Fibroblast of skin of left biceps (primary cell): Measurements from ENCODE around the gene PEA15.

ENCODE experiments used
- DNase-seq, 2 experiments: peaks; one replicate each; pipeline ENCODE4 v3.0.0-alpha.2; 2013; ENCODE audit warnings: low read depth in 2 of 2

The PEA15 gene

DNA sequence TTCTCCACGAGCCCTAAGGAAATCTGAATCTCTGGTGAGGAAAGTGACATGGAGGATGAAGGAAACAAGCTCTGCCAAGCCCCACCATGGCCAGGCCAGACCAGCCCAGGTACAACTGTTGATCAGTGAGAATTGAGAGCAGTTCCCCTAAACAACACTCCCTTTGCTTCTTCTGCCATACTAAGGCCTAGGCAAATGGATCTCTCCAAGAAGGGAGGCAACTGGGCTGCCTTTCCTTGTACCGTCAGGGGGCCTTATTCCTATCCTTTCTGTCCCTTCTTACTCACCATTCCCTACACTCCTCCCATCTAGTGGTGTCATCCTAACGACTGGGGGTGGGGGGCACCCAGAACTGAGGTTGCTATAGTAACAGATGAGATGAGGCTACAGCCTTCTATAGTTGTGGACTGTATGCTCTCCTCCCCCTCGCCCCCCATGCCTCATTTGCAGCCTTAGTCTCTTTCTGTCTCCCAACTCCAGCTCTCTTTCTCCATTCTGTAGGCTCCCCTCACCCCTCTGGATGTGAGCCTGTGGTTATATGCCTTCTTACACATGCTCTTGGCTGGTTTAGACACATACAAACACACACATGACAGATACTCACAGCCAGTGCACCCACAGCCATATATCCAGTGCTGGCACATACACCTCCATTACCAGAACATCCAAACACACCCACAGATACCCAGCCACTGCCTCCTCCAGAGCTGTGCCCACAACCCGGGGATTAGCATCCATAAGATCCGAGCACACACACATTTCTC is 3.6 kb downstream of the PEA15 start:
- no peak for DNase-seq

DNA sequence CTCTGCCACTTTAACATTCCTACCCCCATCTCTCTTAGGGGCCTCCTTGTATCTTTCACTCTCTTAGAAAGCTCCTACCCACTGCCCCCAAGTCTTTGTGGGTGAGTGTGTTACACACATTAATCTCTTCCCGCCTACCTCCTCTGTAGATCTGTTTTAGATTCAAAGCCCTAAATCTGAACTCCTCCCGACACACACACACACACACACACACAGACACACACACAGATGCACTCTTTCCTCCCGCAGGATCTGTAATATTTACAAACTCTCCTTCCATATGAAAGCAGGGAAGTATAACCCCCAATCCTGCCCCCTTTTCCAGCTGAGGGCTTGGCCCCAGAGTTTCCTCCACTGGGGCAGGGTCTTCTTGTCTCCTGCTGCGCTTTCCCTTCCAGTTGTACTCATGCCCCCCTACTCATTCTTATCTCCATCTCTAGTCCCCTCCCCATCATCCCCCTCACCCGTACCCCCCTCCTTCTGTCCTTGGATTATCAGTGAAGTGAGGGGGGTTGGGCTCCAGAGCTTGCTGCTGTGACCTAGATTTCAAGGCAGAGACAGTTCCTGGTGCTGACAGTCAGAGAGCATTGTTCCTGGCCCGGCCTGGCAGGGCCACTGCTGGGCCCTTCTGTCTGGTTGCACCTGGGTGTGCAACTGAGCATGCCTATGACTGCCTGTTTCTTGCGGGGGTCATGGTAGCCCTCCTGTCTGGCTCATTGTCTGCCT is 4.3 kb downstream of the PEA15 start:
- DNase-seq, result no peak

DNA sequence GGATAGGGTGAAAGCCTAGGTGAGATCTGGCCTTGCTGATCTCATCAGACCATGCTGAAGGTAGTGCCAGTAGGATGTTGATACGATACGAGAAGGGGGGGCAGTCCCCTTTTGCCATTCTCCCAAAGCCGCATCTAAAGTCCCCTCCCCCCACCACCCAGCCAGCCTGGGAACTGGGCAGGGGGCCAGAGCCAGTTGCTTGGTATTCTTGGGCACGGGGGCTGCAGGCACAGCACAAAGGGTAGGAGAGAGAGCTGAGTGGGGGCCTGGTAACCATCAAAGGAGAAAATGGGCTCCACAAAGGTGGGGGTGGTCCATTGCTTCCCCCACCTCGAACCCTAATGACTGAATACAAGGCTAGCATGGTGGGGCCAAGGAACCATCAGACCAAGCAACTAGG is 5.4 kb downstream of the PEA15 start:
- no peak for DNase-seq

DNA sequence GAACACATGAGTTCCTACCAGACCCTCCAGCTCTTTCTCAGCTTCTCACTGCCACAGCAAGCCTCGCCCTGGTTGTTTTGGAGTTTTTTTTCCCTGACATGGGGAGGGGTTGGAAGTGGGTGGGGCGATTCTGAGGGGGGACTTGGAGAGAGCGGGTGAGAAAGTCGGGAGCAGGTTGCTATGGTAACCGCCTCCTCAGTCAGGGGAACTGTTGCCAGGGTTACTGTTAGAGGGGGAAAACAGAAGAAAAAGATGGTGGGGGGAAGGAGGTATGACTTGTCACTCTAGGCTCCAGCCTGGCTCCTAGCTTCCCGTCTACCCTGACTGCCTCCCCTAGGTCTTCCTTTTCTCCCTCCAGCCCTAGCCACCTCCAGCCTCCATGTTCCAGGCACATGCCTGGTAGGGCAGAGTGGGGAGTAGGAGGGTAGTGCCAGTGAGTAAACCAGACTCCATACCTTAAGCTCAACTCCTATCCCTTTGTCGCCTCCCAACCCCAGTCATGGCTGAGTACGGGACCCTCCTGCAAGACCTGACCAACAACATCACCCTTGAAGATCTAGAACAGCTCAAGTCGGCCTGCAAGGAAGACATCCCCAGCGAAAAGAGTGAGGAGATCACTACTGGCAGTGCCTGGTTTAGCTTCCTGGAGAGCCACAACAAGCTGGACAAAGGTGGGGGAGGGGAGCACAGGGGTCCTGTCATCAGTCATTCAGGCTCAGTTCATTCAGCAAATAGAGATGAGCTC is 6.0 kb downstream of the PEA15 start:
- no peak for DNase-seq

DNA sequence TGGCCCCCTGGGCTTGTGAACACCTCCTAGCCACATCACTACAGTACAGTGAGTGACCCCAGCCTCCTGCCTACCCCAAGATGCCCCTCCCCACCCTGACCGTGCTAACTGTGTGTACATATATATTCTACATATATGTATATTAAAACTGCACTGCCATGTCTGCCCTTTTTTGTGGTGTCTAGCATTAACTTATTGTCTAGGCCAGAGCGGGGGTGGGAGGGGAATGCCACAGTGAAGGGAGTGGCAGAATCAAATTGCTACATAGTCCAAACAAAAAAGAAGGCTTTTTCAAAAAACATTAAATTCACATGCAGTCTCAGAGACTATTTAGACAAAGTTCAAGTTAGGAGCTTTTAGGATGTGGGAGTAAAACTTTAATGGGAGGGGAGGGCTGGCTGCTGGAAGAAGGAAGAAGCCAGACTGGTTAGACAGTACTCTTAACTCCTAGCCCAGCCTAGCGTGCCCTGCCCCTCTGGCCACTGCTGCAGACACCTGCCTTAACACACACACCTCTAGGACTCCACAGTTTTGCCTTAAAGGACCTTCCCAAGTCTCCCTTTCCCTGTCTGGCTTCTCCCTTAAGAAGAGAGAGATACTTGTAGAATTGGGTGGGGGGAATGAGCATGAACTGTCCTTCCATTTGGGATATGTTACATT is 9.4 kb downstream of the PEA15 start:
- no peak for DNase-seq

DNA sequence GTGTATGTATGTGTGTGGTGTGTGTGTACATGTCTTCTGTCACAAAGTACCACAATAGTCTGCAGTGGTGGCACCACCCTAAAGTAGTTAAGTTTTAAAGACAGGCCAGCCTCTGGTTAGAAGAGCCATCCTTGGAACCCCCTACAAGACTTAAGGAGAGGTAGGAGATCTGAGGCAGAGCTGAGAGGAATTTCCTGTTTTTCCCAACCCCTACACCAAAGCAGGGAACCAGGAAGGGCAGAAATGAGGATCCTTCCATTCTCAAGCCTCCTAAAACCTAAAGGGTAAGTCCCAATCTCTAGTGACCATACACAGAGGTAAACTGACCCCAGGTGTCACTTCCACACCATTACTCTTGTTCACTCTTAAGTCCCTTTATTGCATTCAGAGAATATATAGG is 11.1 kb downstream of the PEA15 start:
- DNase-seq, result no peak

DNA sequence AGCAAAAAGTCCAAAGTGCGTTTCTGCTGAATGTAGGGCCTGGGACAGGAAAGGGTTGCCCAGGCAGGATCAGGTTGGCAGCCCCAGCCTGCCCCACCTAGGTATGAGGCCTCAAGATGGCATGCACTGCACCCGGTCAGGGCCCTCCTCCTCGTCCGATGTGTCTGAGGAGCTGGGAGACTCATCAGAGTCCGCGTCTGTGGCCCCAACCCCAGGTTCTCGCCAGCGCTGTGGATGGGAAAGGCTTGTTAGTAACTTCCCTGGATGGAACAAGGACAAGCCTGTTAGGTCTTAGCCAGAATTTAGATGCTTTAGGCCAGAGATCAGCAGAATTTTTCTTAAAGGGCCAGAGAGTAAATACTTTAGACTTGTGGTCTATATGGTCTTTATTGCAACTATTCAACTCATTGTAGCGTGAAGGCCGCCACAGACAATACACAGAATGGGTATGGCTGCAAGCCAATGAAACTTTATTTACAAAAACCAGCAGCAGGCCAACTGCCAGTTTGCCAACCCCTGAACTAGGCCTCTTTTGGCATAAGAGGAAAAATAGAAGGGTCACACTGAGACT is 12.4 kb downstream of the PEA15 start:
- no peak for DNase-seq

DNA sequence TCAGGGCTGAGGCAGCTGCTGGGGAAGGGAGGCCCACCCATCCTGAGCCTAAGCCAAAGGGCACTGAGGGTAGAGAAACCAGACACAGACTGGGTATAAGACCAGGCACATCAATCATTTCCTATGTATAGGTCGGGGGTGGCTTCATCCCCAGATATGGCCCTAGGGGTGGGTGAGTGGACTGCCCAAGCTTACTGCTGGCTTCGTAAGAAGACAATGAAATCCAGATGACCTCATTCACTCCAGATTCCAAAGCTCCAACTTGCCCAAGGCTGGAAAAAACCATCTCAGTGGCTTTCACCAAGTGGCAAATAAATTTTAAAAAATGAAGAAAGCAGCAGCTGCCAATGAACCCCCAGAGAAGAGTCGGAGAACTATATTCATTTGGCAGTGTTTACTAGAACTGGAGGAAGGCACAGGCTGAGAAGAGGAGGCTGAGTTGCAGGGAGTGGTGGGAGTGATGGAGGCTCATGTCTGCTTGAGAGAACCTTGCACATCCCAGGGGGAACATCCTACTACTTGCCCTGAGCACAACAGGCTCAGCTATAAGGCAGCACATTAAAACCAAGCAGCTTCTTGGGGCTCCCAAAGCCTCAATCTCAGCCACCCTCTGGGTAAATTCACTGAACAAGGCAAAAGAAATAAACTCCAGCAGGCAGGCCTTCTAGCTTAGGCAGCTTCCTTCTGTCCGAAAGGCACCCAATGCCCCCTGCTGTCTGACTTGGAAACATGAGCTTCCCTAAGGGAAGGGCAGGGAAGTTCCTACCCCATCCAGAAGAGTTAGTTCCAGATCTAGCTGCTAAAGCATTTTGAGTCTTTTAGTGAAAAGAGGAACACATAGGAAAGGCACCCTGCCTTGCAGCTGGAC is 14.1 kb downstream of the PEA15 start:
- DNase-seq, result peak in 1 of 2 experiments; percentile 29

DNA sequence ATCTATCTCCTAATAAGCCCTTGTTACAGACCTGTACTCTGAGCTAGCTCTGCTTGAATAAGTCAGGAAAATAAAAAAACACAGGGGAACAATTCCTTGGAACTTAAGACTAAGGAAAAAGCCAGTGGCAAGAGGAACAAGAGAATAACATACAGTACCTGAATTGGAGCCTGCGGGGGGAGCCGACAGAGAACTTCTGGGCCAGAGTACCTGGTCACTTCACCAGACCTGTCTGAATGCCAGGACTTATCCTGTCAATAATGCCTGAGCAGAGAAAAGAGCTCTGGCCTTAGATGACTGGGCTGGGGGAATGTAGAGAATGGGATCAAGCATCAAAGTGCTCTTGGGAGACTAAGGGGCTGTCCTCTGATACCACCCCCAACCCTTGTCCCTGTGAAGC is 15.1 kb downstream of the PEA15 start:
- DNase-seq, result no peak

DNA sequence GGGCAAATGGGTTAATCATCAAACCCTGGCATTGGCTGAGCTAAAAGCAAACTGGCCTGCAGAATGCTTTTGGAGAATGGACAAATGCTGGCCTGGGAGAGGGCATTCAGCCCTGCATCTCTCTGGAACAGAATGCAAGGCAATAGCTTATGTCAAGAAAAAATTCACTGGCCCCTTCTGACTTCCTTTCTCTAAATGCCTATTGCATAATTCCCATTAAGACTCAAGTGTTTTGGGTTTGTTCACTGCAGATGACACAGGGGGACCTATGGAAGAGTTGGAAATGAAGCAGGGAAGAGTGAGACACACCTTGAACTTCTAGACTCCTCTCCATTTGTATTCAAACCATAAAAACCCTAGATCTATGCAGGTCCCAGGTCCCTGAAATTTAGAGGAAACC is 15.9 kb downstream of the PEA15 start:
- DNase-seq, result no peak

DNA sequence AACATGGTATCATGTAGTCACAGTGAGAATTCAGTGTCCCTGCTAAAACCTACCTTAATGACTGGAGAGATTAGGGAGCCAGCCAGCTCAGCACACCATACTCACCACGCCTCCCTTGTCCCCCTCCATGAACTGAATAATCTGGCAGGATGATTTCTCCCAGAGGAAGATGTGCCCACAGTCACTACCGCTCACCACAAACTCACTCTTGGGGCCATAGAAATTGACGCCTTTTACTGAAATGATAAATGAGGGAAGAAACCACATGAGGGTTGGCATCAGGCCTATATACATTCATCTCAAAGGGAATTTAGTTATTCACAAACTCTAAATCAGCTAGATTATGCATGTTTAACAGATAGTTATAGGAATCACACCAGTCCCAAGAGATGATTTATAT is 17.4 kb downstream of the PEA15 start:
- peak; percentile 31 to 40 for DNase-seq

DNA sequence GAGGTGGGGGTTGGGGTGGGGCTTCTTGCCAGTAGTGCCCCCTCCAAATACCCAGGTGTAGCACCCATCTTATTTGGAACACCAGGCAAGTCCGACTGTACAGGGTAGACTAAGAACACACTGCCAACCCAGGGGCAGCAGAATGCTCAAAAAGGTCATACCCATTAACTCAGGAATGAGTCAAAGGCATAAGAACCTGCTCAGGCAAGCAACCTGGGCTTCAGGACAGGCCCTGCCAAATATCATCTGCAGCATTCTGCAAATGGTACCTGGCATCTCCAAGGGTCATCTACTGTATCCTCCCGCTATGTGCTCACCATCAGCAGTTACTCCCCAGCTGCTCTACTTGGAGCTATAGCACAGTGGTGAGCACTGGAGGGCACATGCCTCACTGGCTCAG is 19.4 kb downstream of the PEA15 start:
- no peak for DNase-seq

DNA sequence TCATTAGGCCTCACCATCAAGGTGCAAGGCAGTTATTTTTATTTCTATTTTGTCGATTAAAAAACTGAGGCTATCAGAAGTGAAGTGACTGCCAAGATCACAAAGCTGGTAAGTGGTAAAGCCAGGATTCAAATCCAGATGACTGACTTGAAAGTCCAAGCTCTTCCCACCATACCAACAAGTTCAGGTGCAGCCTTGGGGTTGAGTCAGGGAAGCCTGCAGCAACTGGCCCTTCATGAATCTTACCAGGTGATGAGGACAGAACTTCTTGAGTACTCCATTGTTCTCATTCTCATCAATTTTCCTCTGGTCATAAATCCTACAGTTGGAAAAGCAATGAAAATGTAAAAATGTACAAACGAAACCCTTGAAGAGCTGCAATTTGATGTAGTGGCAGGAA is 20.2 kb downstream of the PEA15 start:
- no peak for DNase-seq

DNA sequence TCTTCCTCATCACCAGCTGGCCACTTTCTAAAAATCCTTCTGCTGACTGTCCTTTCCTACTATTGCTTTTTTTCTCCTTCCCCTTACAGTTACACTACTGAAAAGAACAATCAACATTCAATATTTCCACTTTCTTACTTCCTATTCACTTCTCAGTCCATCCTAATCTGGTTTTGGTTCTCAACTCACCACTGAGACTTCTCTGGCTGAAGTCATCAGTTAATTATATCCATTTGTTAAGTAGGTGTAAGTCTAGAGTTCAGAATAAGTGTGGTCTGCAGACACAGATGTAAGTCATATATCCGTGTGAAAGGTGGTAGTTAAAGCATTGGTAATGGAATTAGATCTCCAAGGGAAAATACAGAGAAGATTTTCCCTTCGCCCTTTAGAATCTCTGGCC is 21.4 kb downstream of the PEA15 start:
- DNase-seq, result no peak

DNA sequence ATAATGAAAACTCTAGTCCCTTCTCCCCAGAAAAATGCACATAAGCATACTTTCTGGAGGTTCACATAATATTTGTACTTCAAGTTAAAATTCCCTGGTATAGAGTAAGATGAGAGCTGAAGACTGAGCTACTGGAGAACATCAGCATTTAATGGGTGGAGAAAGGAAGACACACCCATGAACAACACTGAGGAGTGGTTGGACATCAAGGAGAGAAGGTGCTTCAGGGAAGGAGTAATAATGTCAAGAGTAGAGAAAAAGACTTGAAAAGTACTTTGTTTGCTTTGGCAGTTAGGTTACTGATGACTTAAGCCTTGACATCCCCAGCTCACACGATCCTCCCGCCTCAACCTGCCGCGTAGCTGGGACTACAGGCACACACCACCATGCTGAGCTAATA is 21.9 kb downstream of the PEA15 start:
- no peak for DNase-seq

DNA sequence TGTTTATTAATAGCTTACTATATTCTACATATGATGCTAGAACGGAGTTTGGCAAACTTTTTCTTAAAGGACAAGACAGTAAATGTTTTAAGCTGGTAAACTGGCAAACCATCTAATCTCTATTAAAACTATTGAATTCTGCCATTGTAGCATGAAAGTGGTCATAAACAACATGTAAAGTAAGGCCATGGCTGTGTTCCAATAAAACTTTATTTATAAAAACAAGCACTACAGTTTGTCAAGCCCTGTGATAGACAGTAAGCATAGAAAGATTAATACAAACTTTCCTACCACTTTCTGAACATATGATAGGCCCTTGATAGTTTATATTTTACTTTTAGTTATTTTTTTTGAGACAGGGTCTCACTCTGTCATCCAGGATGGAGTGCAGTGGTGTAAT is 22.4 kb downstream of the PEA15 start:
- DNase-seq, result no peak

DNA sequence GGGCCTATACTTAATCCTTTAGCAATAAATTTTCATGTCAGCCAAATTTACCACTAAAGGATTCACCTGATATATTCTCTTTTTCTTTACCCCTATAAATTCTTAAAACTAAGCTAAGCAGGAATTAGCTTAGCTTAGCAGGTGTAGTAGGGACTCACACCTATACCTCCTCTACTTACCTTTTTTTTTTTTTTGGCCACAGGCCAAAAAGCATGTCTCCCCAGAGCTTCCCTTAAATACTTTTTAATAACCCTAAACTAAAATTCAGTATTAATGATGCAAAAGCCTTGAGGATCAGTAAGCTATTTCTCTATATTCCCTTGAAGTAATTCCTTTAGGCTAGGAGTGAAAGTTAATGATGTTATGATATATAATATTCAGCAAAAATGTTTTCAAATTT is 23.2 kb downstream of the PEA15 start:
- no peak for DNase-seq

DNA sequence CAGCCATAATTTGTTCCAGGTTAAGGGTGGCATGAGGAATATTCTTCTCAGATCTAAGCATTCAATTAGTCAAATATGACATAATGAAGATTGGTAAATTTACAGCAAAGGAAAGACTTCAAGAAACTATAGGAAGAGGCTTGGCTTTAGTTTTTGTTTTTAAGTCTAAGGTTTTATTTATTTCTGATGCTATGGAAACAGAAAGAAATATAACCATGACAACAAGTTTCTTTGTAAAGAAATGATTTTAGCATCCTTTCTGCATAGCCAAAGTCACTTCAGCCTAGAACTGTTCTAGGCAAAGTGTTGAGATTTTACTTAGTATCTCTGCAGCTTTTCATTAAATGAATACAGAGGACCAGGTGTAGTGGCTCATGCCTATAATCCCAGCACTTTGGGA is 27.7 kb downstream of the PEA15 start:
- no peak for DNase-seq

DNA sequence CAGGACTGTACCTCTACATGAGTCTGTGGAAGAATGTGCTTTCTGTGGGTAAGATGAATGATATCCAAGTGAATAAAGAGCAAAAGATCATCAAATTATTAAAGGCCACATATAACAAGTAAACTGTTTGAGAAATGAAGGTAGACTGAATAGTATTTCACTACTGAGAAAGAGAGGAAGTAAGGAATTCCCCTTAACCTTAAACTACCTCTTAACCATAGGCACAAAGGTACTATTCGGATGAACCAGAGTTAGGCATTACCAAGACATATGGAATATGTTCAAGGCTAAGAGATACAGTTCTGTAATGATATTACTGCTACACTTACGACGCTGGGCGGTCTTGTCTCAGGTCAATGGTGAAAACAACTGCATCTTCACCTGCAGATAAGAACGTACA is 31.6 kb downstream of the PEA15 start:
- no peak for DNase-seq

DNA sequence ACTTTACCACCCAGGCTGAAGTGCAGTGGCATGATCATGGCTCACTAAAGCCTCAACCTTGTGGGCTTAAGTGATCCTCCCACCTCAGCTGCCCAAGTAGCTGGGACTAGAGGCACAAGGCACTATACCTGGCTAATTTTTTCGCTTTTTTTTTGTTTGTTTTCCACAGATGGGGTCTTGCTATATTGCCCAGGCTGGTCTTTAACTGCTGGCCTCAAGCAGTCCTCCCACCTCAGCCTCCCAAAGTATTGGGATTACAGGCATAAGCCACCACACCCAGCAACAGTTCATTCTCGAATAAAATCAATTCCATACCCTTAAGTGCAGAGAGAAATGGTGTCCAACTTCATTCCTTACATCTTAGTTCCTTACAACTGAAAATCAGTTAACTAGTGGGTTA is 32.4 kb downstream of the PEA15 start:
- DNase-seq, result no peak

DNA sequence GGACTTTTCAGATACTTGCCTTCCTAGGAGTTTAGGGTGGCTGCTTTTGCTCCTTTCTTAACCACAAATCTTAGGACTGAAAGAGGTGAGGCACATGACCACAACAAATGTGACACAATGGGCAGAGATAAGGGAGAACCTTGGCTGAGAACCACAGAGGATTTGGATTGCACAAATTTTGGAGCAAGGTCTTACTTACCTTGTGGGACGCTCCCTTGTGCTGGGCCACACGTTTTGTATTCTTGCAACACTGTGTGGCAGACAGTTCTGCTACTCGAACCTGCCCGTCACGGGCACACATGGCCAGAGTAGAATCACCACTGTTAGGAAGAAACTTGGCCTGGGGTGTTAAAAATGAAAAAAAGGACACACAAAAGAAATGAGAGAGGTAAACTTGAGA is 33.2 kb downstream of the PEA15 start:
- DNase-seq, result no peak
